ENCODE measurements around the gene LEPR.

DNA sequence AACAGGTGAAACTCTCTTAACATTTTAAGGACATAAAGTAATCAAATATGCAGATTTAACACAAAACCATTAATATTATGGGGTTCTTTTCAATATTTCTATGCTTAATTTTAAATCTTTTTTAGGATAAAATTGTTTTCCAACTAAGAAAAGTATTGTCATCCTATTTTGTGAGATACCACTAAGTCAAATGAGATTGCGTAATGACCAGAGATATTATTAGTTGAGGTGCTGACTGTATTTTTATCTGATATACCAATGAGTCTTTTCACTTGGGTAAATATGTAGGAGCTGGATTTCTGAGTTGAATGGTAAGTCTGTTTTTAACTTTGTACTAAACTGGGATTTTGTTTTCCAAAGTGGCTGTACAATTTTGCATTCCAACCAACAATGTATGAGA is 25.4 kb downstream of the LEPR start:
- TF ChIP-seq POLR2A (IDR thresholded peaks at IDR 0.05) = no peak
- TF ChIP-seq, protein P1, sequence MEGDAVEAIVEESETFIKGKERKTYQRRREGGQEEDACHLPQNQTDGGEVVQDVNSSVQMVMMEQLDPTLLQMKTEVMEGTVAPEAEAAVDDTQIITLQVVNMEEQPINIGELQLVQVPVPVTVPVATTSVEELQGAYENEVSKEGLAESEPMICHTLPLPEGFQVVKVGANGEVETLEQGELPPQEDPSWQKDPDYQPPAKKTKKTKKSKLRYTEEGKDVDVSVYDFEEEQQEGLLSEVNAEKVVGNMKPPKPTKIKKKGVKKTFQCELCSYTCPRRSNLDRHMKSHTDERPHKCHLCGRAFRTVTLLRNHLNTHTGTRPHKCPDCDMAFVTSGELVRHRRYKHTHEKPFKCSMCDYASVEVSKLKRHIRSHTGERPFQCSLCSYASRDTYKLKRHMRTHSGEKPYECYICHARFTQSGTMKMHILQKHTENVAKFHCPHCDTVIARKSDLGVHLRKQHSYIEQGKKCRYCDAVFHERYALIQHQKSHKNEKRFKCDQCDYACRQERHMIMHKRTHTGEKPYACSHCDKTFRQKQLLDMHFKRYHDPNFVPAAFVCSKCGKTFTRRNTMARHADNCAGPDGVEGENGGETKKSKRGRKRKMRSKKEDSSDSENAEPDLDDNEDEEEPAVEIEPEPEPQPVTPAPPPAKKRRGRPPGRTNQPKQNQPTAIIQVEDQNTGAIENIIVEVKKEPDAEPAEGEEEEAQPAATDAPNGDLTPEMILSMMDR (IDR thresholded peaks at IDR 0.05) = no peak

All from lower leg skin (tissue), 3 donors.